Keratinocyte (primary cell): Measurements from ENCODE around the gene PHETA1. TPM values are rescaled to one million over a fixed set of nuclear protein-coding genes. Genes with fewer than 3 reads are reported as not detected.
"Not testable (repeated sequence)": the region's sequence is repeated elsewhere in the genome, so short reads cannot be mapped to it uniquely, and the experiment has no call there.

ENCODE experiments used
- DNase-seq: peaks from one replicate; pipeline ENCODE4 v3.0.0-alpha.2; 2011; ENCODE audit warnings: low read depth, missing footprints, low spot score
- FAIRE-seq: peaks from 2 replicates; lab custom pipeline; 2011; peaks lifted over from hg19 to GRCh38; lab: Jason Lieb, UNC
- H2AFZ ChIP-seq: 2 replicates; pipeline ENCODE4 v1.6.0; 2012; ENCODE audit warnings: low read length, control low read depth, inconsistent platforms; ENCODE audit not compliant: control insufficient read depth
- H3K27ac ChIP-seq: 2 replicates; pipeline ENCODE4 v1.5.1; 2011; ENCODE audit warnings: low read length; ENCODE audit not compliant: control insufficient read depth, insufficient read depth
- H3K27me3 ChIP-seq: 3 replicates; pipeline ENCODE4 v1.6.0; 2011; ENCODE audit warnings: low read length; ENCODE audit not compliant: control insufficient read depth, insufficient read depth; ENCODE audit errors: extremely low read depth
- H3K36me3 ChIP-seq, 2 experiments: 2 replicates in 1 of 2; 3 replicates in 1 of 2; pipeline ENCODE4 v1.5.1; 2011; ENCODE audit warnings: low read length in 2 of 2, mild to moderate bottlenecking in 1 of 2; ENCODE audit not compliant: control insufficient read depth in 2 of 2, insufficient read depth in 2 of 2; ENCODE audit errors: extremely low read depth in 1 of 2
- H3K4me1 ChIP-seq: 3 replicates; pipeline ENCODE4 v1.5.1; 2011; ENCODE audit warnings: low read length; ENCODE audit not compliant: control insufficient read depth, insufficient read depth; ENCODE audit errors: extremely low read depth
- H3K4me2 ChIP-seq: 3 replicates; pipeline ENCODE4 v1.6.0; 2011; ENCODE audit warnings: low read depth, low read length; ENCODE audit not compliant: control insufficient read depth, insufficient read depth; ENCODE audit errors: extremely low read depth
- H3K4me3 ChIP-seq, 3 experiments: fragments of 200-600 bp in 1 of 3; sonication (generic) in 1 of 3; 2 replicates in 2 of 3; 3 replicates in 1 of 3; pipeline ENCODE4 v1.5.1; 2011 to 2016; ENCODE audit warnings: low read length in 3 of 3, mild to moderate bottlenecking in 3 of 3, control low read depth in 2 of 3, inconsistent platforms in 1 of 3, low read depth in 1 of 3, mixed read lengths in 1 of 3, mixed run types in 1 of 3, moderate library complexity in 1 of 3; ENCODE audit not compliant: control insufficient read depth in 2 of 3, insufficient read depth in 2 of 3; ENCODE audit errors: extremely low read depth in 1 of 3
- H3K79me2 ChIP-seq: 2 replicates; pipeline ENCODE4 v1.6.0; 2012; ENCODE audit warnings: low read length; ENCODE audit not compliant: control insufficient read depth, insufficient read depth
- H3K9ac ChIP-seq: 3 replicates; pipeline ENCODE4 v1.6.0; 2011; ENCODE audit warnings: low read length; ENCODE audit not compliant: control insufficient read depth, insufficient read depth; ENCODE audit errors: extremely low read depth
- H3K9me1 ChIP-seq: 3 replicates; pipeline ENCODE4 v1.6.0; 2011; ENCODE audit warnings: low read length; ENCODE audit not compliant: control insufficient read depth, insufficient read depth; ENCODE audit errors: extremely low read depth
- H3K9me3 ChIP-seq: 2 replicates; pipeline ENCODE4 v1.5.1; 2012; ENCODE audit warnings: low read depth, low read length; ENCODE audit not compliant: control insufficient read depth
- H4K20me1 ChIP-seq: 3 replicates; pipeline ENCODE4 v1.6.0; 2011; ENCODE audit warnings: low read length; ENCODE audit not compliant: control insufficient read depth, insufficient read depth; ENCODE audit errors: extremely low read depth
- CTCF ChIP-seq, 3 experiments: IDR thresholded peaks in 1 of 3; conservative IDR thresholded peaks in 1 of 3; optimal IDR thresholded peaks in 1 of 3; 2 replicates in 2 of 3; 3 replicates in 1 of 3; pipeline versions ENCODE3 to v1.5.1; 2011; ENCODE audit warnings: low read length in 3 of 3, mild to moderate bottlenecking in 3 of 3, moderate library complexity in 2 of 3, control low read depth in 1 of 3, inconsistent platforms in 1 of 3; ENCODE audit not compliant: insufficient read depth in 2 of 3; ENCODE audit errors: extremely low read depth in 1 of 3
- EZH2 ChIP-seq: IDR thresholded peaks from one replicate; pipeline ENCODE4 v1.6.1; 2012; ENCODE audit warnings: inconsistent platforms, mild to moderate bottlenecking, low read length, moderate library complexity
- dilution Hi-C: fragments of 300-500 bp; cut with MboI; formaldehyde crosslinking; loops from one replicate; pipeline ENCODE4 v1.7.0; 2020; ENCODE audit warnings: low sequenced_read_pairs; ENCODE audit not compliant: extremely low pct_ligation_motif_present
- polyA plus RNA-seq, 5 experiments: library from polyadenylated mRNA; depleted of rRNA in 3 of 5; stranded (reverse) in 3 of 5; stranded (forward) in 1 of 5; unstranded in 1 of 5; fragments of >200 nt; gene quantifications; 1 replicate in 1 of 5; 2 replicates in 3 of 5; 3 replicates in 1 of 5; pipeline versions ENCODE4 v1.2.1 to v1.2.3, GENCODE V29; 2011 to 2012; ENCODE audit warnings: missing spikeins in 2 of 5, low read depth in 1 of 5, low replicate concordance in 1 of 5

Gene PHETA1
- polyA plus RNA-seq, 1 donor (not counting 4 experiments of a cell fraction or from before 2014, with no cell fraction given), result 1.7 TPM

DNA sequence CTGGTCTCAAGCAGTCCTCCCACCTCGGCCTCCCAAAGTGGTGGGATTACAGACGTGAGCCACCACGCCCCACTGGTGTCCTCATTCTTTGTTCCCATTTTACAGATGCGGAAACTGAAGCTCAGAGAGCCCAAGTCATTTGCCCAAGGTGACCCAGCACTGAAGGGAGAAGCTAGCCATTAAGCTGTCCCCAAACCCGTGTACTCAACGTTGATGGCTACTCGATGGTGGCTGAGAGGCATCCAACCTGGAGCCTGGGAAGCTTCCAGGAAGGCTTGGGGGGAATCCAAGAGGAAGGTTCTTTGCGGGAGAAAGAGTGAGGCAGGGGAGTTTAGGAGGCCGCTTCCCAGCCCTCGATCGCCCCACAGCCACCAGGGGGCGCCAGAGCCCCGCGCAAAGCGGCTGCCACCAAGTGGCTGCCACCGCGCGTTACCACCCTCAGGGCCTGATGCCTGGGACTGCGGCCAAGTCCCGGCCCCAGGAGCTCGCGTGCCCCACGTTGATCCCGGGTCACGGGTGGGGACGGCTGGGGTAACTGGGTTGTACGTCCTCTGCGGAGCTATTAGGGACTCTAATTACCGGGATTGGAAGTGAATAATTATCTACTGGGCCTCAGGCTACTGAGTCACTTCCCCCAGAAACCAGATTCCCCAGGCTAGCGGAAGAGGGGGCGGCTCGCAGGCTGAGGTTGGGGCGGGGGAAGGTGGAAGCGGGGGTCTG, 28.0 kb upstream of the PHETA1 start:
- Histone ChIP-seq H3K27ac (peak overlapping the region; percentile 49), H3K27me3 (no peaks in the 10 kb centered on the region), H3K9me3 (no peaks in the 10 kb centered on the region), H3K9ac (peak overlapping the region; percentile 63), H2AFZ (peak overlapping the region; percentile 91), H4K20me1 (no peaks in the 10 kb centered on the region), H3K4me3 (peak overlapping the region in 2 of 3 experiments; percentile 32 to 51), H3K9me1 (no peaks in the 10 kb centered on the region), H3K4me2 (peak overlapping the region; percentile 79), H3K36me3 (no peaks in the 10 kb centered on the region), H3K4me1 (peaks cover 21% of the 10 kb centered on the region), H3K79me2 (no peaks in the 10 kb centered on the region)
- peak; percentile 90 to 100 (median 94) for TF ChIP-seq CTCF (optimal IDR thresholded peaks at IDR 0.05 in 1 of 3, IDR thresholded peaks at IDR 0.05 in 1 of 3, conservative IDR thresholded peaks at IDR 0.05 in 1 of 3; ENCODE audit: extremely low read depth in 1 of 3, insufficient read depth in 2 of 3, low read length in 3 of 3)
- no peak for TF ChIP-seq EZH2
- FAIRE-seq, result no peak
- DNase-seq, result no peak
- dilution Hi-C loops, result no loop called here

DNA sequence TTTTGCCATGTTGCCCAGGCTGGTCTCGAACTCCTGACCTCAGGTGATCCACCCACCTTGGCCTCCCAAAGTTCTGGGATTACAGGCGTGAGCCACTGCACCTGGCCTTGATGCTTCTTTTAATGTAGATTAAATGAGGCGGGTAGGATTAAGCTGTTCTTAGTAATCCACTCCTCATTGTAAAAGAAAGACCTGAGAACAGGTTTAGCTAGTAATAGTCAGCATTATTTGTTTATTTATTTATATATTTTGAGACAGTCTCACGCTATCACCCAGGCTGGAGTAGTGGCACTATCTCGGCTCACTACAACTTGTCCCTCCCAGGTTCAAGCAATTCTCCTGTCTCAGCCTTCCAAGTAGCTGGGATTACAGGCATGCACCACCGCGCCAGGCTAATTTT, 27.4 kb upstream of the PHETA1 start:
- H3K79me2 ChIP-seq, H3K9me3 ChIP-seq, H3K9ac ChIP-seq, H4K20me1 ChIP-seq, H3K4me3 ChIP-seq, H3K9me1 ChIP-seq, H3K27me3 ChIP-seq, H3K36me3 ChIP-seq, H2AFZ ChIP-seq, H3K4me2 ChIP-seq, H3K27ac ChIP-seq, dilution Hi-C loops, DNase-seq, FAIRE-seq: not testable (repeated sequence)
- peaks cover 21% of the 10 kb centered on the region for H3K4me1 ChIP-seq
